SU-DHL-6 (cell line): Measurements from ENCODE around the gene ADK.

Experiments
- EZH2phosphoT487 ChIP-seq: fragments of 200-600 bp; sonication (generic), shearing (Covaris generic); conservative IDR thresholded peaks from 2 replicates; pipeline ENCODE4 v1.6.1; 2018; ENCODE audit warnings: mild to moderate bottlenecking, antibody characterized with exemption, low read length, moderate library complexity, mixed read lengths
- TF ChIP-seq, protein P1 (sequence below): fragments of 200-600 bp; sonication (generic); IDR thresholded peaks from one replicate; pipeline ENCODE4 v1.5.1; 2017; ENCODE audit warnings: antibody characterized with exemption, mild to moderate bottlenecking, low read length, moderate library complexity; ENCODE audit not compliant: insufficient read depth, poor library complexity, severe bottlenecking

DNA sequence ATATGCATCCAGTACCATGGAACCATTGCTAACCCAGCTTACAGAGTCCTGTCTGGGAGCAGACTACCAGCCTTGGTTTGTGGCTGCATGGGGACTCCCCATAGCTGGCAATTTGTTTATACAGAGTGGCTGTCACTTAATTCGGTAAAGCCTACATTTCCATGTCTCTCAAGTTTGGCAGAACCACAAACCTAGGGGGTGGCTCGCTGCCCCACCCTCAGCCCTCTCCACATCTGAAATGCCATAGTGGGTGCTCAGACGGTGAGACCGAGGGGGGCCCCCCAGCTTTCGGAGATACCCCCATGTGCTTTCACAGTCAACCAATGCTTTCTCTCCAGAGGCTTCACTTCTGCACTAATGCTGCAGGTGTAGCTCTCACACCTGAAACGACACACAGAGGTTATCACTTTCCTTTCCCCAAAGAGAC lies 599.8 kb downstream of the ADK start:
- TF ChIP-seq, protein P1, sequence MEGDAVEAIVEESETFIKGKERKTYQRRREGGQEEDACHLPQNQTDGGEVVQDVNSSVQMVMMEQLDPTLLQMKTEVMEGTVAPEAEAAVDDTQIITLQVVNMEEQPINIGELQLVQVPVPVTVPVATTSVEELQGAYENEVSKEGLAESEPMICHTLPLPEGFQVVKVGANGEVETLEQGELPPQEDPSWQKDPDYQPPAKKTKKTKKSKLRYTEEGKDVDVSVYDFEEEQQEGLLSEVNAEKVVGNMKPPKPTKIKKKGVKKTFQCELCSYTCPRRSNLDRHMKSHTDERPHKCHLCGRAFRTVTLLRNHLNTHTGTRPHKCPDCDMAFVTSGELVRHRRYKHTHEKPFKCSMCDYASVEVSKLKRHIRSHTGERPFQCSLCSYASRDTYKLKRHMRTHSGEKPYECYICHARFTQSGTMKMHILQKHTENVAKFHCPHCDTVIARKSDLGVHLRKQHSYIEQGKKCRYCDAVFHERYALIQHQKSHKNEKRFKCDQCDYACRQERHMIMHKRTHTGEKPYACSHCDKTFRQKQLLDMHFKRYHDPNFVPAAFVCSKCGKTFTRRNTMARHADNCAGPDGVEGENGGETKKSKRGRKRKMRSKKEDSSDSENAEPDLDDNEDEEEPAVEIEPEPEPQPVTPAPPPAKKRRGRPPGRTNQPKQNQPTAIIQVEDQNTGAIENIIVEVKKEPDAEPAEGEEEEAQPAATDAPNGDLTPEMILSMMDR, result no peak
- TF ChIP-seq EZH2phosphoT487, result no peak
